IMR-90 (cell line): ENCODE data around the gene CDX2. TPM values are rescaled to one million over a fixed set of nuclear protein-coding genes. Genes with fewer than 3 reads are reported as not detected.

ENCODE experiments used
- ATAC-seq: fragments of 200-7000 bp; cut with Tn5 transposase; 2 replicates; pipeline ENCODE4 v1.9.1; 2020; ENCODE audit warnings: low read depth, mild to moderate bottlenecking, moderate library complexity
- BruUV-seq: library from RNA; stranded (reverse); fragments of 400-500 nt; replicated peaks from 2 replicates; lab custom pipeline; 2021; lab: Mats Ljungman, UMichigan
- CTCF ChIA-PET: fragments of 300-600 bp; formaldehyde crosslinking; extraction: SDS; loops from one replicate; lab custom pipeline; 2021; ENCODE audit warnings: antibody characterized with exemption; lab: Yijun Ruan, JAX
- POLR2A ChIA-PET: fragments of 300-600 bp; sonication (Branson Sonifier 250); formaldehyde crosslinking; loops from one replicate; lab custom pipeline; 2022; ENCODE audit warnings: antibody characterized with exemption; ENCODE audit not compliant: unreplicated experiment; lab: Charles Lee
- DNase-seq: peaks from one replicate; pipeline ENCODE4 v3.0.0; 2013
- H2AFZ ChIP-seq: replicated peaks from 2 replicates; pipeline ENCODE3; 2013; ENCODE audit warnings: low read length, mild to moderate bottlenecking; ENCODE audit not compliant: poor library complexity
- H2AK5ac ChIP-seq: 2 replicates; pipeline ENCODE4 v1.6.1; 2013; ENCODE audit warnings: low read depth, low read length, inconsistent platforms
- H2AK9ac ChIP-seq: replicated peaks from 2 replicates; pipeline ENCODE3; 2013; ENCODE audit warnings: mild to moderate bottlenecking, low read depth, low read length, moderate library complexity; ENCODE audit not compliant: poor library complexity
- H2BK120ac ChIP-seq: 2 replicates; pipeline ENCODE4 v1.6.1; 2013; ENCODE audit warnings: low read depth, low read length, inconsistent platforms
- H2BK15ac ChIP-seq: 3 replicates; pipeline ENCODE4 v1.6.1; 2013; ENCODE audit warnings: low read depth, low read length, inconsistent platforms
- H2BK20ac ChIP-seq: 2 replicates; pipeline ENCODE4 v1.6.1; 2013; ENCODE audit warnings: low read depth, mild to moderate bottlenecking, inconsistent platforms, low read length, moderate library complexity
- H2BK5ac ChIP-seq: 2 replicates; pipeline ENCODE4 v1.6.1; 2013; ENCODE audit warnings: mild to moderate bottlenecking, low read depth, low read length, inconsistent platforms; ENCODE audit not compliant: poor library complexity, severe bottlenecking
- H3K14ac ChIP-seq: replicated peaks from 2 replicates; pipeline ENCODE4 v1.6.1; 2013; ENCODE audit warnings: low read depth, low read length, inconsistent platforms
- H3K18ac ChIP-seq: 2 replicates; pipeline ENCODE4 v1.6.1; 2013; ENCODE audit warnings: low read depth, low read length, control low read depth
- H3K23ac ChIP-seq: 2 replicates; pipeline ENCODE4 v1.6.1; 2013; ENCODE audit warnings: low read depth, low read length, inconsistent platforms
- H3K27ac ChIP-seq: 2 replicates; pipeline ENCODE4 v1.5.1; 2013; ENCODE audit warnings: mild to moderate bottlenecking, control low read depth, low read length; ENCODE audit not compliant: insufficient read depth
- H3K27me3 ChIP-seq: 2 replicates; pipeline ENCODE4 v1.6.1; 2013; ENCODE audit warnings: low read length; ENCODE audit not compliant: control insufficient read depth, insufficient read depth
- H3K36me3 ChIP-seq: 2 replicates; pipeline ENCODE4 v1.6.1; 2013; ENCODE audit warnings: low read length, mixed read lengths; ENCODE audit not compliant: control insufficient read depth, insufficient read depth
- H3K4ac ChIP-seq: 2 replicates; pipeline ENCODE4 v1.6.1; 2013; ENCODE audit warnings: low read depth, low read length, inconsistent platforms
- H3K4me1 ChIP-seq: 2 replicates; pipeline ENCODE4 v1.6.1; 2013; ENCODE audit warnings: low read length, mixed read lengths; ENCODE audit not compliant: control insufficient read depth, insufficient read depth
- H3K4me2 ChIP-seq: 2 replicates; pipeline ENCODE4 v1.6.1; 2013; ENCODE audit warnings: low read depth, mild to moderate bottlenecking, control low read depth, low read length, moderate library complexity
- H3K4me3 ChIP-seq: 2 replicates; pipeline ENCODE4 v1.5.1; 2013; ENCODE audit warnings: low read depth, mild to moderate bottlenecking, control low read depth, low read length, moderate library complexity; ENCODE audit not compliant: insufficient read depth
- H3K56ac ChIP-seq: 2 replicates; pipeline ENCODE4 v1.6.1; 2013; ENCODE audit warnings: low read length, inconsistent platforms; ENCODE audit not compliant: insufficient read depth; ENCODE audit errors: extremely low read depth
- H3K79me1 ChIP-seq, 2 experiments: 2 replicates each; pipeline ENCODE4 v1.6.1; 2013; ENCODE audit warnings: low read length in 2 of 2, inconsistent platforms in 1 of 2, low read depth in 1 of 2
- H3K9ac ChIP-seq: 2 replicates; pipeline ENCODE4 v1.6.1; 2013; ENCODE audit warnings: low read depth, low read length, control low read depth
- H3K9me1 ChIP-seq: 2 replicates; pipeline ENCODE4 v1.6.1; 2013; ENCODE audit warnings: low read length, inconsistent platforms; ENCODE audit not compliant: insufficient read depth
- H3K9me3 ChIP-seq: 2 replicates; pipeline ENCODE4 v1.6.1; 2013; ENCODE audit warnings: low read length; ENCODE audit not compliant: control insufficient read depth, insufficient read depth
- H4K20me1 ChIP-seq: 2 replicates; pipeline ENCODE4 v1.6.1; 2013; ENCODE audit warnings: low read length, inconsistent platforms; ENCODE audit not compliant: insufficient read depth
- H4K5ac ChIP-seq: 2 replicates; pipeline ENCODE4 v1.6.1; 2013; ENCODE audit warnings: mild to moderate bottlenecking, low read depth, low read length, control low read depth
- H4K8ac ChIP-seq, 2 experiments: 2 replicates each; pipeline ENCODE4 v1.6.1; 2013; ENCODE audit warnings: low read depth in 2 of 2, low read length in 2 of 2, control low read depth in 1 of 2, inconsistent platforms in 1 of 2
- H4K91ac ChIP-seq: 2 replicates; pipeline ENCODE4 v1.6.1; 2013; ENCODE audit warnings: low read depth, low read length, inconsistent platforms; ENCODE audit not compliant: insufficient read depth
- CEBPB ChIP-seq: IDR thresholded peaks from 2 replicates; pipeline ENCODE4 v1.6.1; 2012; ENCODE audit warnings: low read depth, low read length, improper control_type of control experiment
- CHD1 ChIP-seq: IDR thresholded peaks from 2 replicates; pipeline ENCODE4 v1.6.1; 2012; ENCODE audit warnings: low read depth, low read length, improper control_type of control experiment
- MAFK ChIP-seq: IDR thresholded peaks from 2 replicates; pipeline ENCODE4 v1.6.1; 2012; ENCODE audit warnings: low read depth, low read length, improper control_type of control experiment
- POLR2A ChIP-seq: IDR thresholded peaks from 2 replicates; pipeline ENCODE4 v1.6.1; 2012; ENCODE audit warnings: mild to moderate bottlenecking, low read depth, low read length
- WGBS, 2 experiments: methylation state at CpG; one replicate each; pipeline versions ENCODE4 v1.1.5 to v1.1.7; 2013; ENCODE audit warnings: missing lambda C conversion rate in 2 of 2; ENCODE audit not compliant: insufficient read length in 1 of 2; ENCODE audit errors: extremely low coverage in 2 of 2; 5-methylcytosine and 5-hydroxymethylcytosine counted together
- dilution Hi-C: fragments of 300-500 bp; cut with HindIII; formaldehyde crosslinking; loops from one replicate; pipeline ENCODE4 v1.14.3; 2018; ENCODE audit warnings: low sequenced_read_pairs; ENCODE audit not compliant: unreplicated experiment
- in situ Hi-C: fragments of 300-500 bp; cut with MboI; formaldehyde crosslinking; loops from 3 replicates; pipeline ENCODE4 v1.14.3; 2019; ENCODE audit warnings: low sequenced_read_pairs, inconsistent platforms, mixed read lengths
- intact Hi-C: fragments of 100-400 bp; cut with micrococcal nuclease; formaldehyde crosslinking; loops from 2 replicates; pipeline ENCODE4 v1.10.0; 2022
- polyA plus RNA-seq, 3 experiments: library from polyadenylated mRNA; depleted of rRNA; stranded (reverse); fragments of >200 nt; gene quantifications; 2 replicates each; pipeline ENCODE4 v1.2.3, GENCODE V29; 2012; ENCODE audit warnings: low replicate concordance in 1 of 3
- total RNA-seq: library from RNA; depleted of rRNA; stranded (reverse); fragments of >200 nt; gene quantifications from 2 replicates; pipeline ENCODE4 v1.2.3, GENCODE V29; 2012

CDX2 gene
- total and polyA plus RNA-seq, 2 of the 4 experiments (the other 2 are of a cell fraction): not detected

- no peak overlapping the region for H3K4me3 ChIP-seq
- no peak overlapping the region for H2BK15ac ChIP-seq
- H2BK120ac ChIP-seq: no peak overlapping the region
- intact Hi-C loops (no loop called here), in situ Hi-C loops (no loop called here), dilution Hi-C loops (no loop called here)
- H3K9ac ChIP-seq: no peak overlapping the region
- H3K18ac ChIP-seq: no peak overlapping the region
- no peak overlapping the region for H4K5ac ChIP-seq
- H3K9me3 ChIP-seq: no peaks in the 10 kb centered on the region
- peaks cover 8% of the 10 kb centered on the region; the same call in 1 of the 2 replicates for H3K27me3 ChIP-seq
- no peak overlapping the region for H2BK5ac ChIP-seq
- H3K23ac ChIP-seq: no peak overlapping the region
- no peak overlapping the region for H2AFZ ChIP-seq
- no peak overlapping the region for H2AK5ac ChIP-seq
- H3K36me3 ChIP-seq: no peaks in the 10 kb centered on the region
- no peak overlapping the region for H4K91ac ChIP-seq
- ChIA-PET CTCF (no interaction called here), POLR2A (no interaction called here)
- H3K79me1 ChIP-seq: no peaks in the 10 kb centered on the region
- TF ChIP-seq MAFK (no peak), POLR2A (no peak), CHD1 (no peak), CEBPB (no peak)
- H2BK20ac ChIP-seq: no peak overlapping the region
- no peak overlapping the region for H3K56ac ChIP-seq
- DNase-seq (no peak), ATAC-seq (no peak)
- 77% methylated on average over 6 of the region's 11 CpGs; no CpG with 5 or more reads in 1 of the 2 experiments for WGBS, 2 experiments
- no peaks in the 10 kb centered on the region for H3K9me1 ChIP-seq
- no peaks in the 10 kb centered on the region; the same call in 1 of the 2 replicates for H3K4me1 ChIP-seq
- no peak overlapping the region for H4K8ac ChIP-seq
- H3K4ac ChIP-seq: no peak overlapping the region
- no peak overlapping the region for H3K27ac ChIP-seq
- no peak overlapping the region for H2AK9ac ChIP-seq
- no TSS peak for BruUV-seq
- no peak overlapping the region for H3K4me2 ChIP-seq
- H3K14ac ChIP-seq: no peak overlapping the region
- no peaks in the 10 kb centered on the region for H4K20me1 ChIP-seq
Observed at GRCh38 chr13:28001049-28001448, 31.9 kb upstream of the CDX2 start.
